Glomerular visceral epithelial cell (primary cell): ENCODE measurements around the gene CAPN10.

Experiments used
- DNase-seq: peaks from one replicate; pipeline ENCODE4 v3.0.0-alpha.2; 2016; ENCODE audit errors: extremely low spot score

CAPN10 gene

DNA sequence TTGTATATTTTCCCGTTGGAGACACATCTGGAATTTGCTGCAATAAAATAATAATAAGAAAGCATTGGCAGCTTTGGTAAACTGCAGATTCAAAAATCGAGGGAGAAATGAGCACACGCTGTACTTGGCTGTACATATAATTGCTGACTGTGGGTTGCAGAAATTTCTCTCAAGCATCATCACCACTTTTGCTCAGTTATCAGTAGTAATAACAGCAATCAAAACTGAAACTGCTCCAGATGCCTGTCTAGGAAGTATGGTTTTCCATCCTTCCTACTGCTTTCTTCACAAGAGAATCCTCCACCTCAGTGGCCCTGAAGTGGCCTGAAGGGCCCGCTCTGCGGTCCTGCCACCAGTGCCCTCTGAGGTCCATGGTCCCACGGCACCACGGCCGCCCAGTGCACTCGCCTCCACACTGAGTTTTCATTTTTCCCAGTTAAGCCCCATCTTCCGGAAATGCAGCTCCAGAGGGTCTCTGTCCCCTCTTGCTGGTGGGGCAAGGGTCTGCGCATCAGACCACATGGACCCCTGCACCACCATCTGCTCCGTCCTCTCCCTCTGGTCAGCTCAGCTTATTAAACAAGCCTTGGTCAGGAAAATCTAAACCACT, 22.5 kb upstream of the CAPN10 start:
- DNase-seq, result no peak

DNA sequence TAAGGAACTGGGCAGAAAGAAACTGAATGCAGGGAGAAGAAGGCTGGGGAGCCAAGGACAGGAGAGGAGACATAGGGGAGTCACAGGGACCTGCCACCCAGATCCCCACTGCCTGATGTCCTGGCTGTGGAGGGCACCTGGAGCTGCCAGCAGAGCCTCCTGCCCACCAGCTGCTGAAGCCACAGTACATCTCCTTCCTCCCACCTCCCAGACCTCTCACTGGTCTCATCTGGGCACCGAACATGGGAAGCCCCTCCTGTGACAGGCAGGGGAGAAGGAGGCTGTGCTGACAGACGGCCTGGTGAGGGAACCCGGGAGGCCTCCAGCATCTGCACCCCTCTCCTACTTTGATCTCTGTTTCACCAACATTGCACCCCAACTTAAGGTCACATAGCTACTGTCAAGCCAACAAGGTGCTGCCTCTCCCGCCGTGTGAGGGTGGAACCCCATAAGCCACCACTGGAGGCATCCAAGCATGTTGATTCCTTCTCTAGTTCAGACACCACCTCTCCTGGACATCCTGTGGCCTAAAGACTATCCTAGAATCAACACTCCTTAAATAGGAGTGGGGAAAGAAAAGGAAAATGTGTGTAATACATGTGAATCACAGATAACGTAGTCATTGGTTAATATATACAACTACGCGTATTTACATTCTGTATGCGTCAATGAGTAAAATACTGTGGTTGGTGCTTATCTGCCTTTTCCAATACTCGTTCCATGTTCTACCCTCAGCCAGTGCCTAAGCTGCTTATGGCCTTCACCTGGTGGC, 21.8 kb upstream of the CAPN10 start:
- DNase-seq, result no peak

DNA sequence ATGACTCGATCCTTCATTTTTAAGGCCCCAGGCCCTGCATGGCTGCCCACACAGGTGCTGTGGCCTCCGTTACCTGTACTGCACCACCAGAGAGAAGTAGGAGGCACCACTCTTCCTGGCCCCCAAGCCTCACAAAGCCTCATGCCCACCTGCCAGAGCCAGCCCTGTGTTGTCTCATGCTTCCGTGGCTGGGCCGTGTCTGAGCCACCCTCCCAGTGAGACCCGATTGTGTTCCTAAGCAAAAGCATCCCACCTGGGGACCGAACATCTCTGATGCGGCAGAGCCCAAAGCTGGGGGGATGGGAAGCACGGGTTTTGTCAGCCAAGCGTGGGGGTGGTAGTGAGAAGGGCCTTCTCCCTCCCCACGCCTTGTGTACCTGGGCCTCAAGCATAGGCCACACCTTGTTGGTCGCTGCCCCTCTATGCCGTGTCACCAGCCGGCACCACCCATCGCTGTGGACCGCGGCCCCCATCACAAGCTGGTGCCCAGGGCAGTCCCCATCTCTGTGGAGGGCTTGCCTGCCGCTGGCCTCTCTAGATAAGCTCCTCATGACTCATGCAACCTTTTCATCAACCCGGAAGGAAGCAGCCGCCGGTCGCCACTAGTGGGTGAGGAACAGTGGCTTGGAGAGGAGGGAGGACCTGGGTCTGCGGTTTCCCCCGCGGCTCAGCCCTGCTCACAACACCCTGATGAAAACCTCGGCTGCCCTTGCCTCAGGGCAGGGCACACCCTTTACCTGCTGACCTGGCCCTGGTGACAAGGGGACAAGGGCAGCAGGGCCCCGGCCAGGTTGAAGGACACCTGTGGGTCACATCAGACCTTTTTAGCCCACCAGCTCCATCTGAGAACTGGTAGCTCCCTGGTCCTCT, 21.0 kb upstream of the CAPN10 start:
- peak; percentile 98 for DNase-seq

DNA sequence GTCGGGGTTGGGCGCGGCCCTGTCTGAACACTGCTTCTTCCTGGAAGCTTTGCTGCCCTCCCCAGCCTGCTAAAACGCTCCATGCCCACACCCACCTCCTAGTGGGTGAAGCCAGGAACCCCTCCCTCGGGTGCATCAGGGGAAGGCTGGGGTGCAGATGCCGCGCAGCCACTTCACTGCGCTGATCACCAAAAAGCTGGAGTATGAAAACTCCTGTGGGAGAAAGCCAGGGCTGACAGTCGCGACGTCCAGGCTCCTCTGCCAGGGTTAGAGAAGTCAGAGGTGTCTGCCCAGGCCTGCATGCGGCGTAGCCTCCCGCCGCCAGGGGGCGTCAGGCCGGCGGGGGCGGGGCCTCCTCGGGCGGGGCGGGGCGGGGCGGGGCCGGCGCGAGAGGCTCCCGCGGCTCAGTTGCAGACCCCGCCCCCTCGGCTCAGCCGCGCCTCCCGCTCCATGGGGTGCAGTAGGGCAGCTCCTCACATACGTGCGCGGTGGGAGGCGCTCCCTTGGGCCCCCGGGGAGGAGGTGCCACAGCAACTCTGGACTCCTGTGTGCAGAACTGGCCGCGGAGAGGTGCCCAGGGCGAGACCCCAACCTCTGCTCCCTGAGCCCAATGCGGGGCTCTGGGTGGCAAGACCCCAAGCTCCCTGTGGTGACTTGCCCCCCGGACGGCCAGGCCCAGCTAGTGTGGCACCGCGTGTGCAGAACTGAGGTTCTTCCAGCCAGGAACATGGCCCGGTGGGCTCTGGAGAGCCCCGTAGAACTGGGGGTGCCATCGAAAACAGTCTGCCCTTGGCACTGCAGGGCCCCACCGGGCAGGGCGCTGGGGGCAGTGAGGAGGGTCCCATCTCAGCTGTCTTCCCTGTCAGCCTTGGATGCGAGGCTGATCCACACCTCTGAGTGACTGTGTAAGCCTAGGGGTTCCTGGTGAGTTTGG, 20.1 kb upstream of the CAPN10 start:
- peak; percentile 97 for DNase-seq

DNA sequence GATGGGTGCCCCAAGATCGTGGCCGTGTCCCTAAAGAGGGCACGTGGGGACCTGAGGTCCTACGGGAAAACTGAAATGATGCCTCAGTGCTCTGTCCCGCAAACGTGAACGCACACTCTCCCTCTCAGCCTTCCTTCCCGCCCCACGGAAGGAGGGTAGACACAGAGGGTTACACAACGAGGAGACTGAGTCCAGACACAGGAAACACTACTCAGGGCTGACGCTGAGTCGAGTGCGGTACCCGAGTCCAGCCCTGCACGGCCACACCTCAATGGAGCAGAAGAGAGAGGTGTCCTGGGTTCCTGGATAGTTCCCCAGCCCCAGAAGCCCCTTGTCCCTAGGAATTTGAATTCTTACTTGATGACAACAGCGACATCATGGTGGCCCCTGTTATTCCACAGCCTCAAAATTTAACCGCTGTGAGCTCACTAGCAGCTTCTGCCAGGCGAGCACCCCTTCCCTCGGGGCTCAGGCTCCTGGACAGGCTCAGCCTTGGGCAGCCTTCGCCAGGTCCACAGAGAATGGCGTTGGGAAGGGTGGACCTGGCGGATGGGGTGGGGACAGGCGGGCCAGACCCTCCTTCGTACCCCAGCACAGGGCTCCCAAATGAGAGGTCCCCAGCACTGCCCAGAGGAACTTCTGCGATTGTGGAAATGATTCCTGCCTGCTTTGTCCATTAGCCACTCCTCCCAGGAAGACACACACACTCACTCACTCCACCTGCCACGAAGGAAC, 19.2 kb upstream of the CAPN10 start:
- no peak for DNase-seq

DNA sequence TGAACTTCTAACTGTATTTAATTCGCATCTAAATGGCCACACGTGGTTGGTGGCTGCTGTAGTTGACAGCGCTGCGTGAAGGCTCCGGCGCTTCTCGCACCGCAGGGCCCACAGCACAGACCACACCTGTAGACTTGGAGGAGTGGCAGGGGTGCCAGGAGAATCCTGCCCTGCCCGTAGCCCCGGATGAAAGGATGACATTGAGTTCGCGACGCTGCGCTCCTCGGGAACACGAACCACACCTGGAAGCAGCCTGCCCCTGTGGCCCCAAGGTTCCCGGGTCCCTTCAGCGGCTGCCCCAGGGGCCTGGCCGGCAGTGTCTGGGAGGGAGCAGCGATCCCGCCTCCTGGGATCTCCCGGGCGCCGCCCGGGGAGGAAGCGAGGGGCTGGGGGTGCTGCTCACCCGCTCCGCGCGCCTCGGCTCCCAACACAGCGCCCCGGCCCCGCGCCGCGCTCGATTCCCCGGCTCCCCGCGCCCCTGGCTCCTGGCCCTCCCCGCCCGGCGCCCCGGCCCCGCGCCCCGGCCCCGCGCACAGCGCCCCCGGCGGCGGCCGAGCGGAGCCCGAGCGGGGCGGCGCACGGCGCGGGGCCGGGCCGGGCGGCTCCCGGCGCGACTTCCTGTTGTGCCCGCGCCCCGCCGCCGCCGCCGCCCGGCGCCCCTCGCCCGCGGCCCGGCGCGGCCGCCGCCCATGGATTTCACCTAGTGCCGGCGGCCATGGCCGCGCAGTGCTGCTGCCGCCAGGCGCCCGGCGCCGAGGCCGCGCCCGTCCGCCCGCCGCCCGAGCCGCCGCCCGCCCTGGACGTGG, 18.5 kb upstream of the CAPN10 start, which contains the start of gene RNPEPL1:
TSS of gene RNPEPL1 (plus strand) at position 613 of the 806 bp plus-strand sequence. CDS start at position 716, 103 bp downstream.
- DNase-seq, result peak; percentile 61

DNA sequence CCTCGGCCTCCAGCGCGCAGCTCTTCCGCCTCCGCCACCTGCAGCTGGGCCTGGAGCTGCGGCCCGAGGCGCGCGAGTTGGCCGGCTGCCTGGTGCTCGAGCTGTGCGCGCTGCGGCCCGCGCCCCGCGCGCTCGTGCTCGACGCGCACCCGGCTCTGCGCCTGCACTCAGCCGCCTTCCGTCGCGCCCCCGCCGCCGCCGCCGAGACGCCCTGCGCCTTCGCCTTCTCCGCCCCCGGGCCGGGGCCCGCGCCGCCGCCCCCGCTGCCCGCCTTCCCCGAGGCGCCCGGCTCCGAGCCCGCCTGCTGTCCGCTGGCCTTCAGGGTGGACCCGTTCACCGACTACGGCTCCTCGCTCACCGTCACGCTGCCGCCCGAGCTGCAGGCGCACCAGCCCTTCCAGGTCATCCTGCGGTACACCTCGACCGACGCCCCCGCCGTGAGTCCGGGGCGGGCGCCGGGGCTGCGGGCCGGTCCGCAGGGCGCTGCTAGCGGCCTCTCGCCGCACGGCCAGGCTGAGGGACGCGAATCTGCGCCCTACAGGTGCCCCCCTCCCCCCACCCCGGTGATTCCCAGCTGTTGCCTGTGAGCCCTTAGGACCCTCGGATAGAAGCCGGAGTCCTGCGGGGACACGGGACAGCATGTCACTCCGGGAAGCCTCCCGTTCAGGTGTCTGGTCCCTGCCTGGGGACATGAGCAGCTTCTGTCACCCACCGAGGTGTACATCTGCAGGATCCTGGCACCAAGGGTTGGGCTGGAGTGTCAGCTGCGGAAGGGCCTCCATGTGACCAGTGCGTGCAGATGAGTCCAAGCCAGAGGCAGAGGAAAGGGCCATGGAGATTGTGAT, 17.6 kb upstream of the CAPN10 start:
- DNase-seq, result peak; percentile 79

DNA sequence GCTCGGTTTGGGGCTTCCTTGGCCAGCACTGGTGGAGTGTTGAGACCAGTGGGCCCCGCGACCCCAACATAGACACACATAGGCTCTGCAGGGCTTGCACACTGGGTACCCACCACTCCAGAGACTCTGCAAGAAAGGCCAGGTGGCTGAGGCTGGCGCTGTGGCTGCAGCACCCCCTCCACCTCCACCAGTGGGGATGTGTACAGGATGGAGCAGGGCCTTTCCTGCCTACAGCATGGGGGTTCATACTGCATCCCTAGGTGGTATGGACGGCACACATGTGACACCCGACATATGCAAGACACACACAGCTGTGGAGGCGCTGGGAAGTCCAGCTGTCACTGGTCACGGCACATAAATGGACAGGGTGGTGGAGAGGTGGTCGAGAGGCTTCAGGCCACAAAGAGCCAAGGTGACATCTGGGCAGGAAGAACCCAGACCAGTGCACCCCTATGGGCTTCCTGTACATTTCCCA, 17.0 kb upstream of the CAPN10 start:
- DNase-seq, result no peak

DNA sequence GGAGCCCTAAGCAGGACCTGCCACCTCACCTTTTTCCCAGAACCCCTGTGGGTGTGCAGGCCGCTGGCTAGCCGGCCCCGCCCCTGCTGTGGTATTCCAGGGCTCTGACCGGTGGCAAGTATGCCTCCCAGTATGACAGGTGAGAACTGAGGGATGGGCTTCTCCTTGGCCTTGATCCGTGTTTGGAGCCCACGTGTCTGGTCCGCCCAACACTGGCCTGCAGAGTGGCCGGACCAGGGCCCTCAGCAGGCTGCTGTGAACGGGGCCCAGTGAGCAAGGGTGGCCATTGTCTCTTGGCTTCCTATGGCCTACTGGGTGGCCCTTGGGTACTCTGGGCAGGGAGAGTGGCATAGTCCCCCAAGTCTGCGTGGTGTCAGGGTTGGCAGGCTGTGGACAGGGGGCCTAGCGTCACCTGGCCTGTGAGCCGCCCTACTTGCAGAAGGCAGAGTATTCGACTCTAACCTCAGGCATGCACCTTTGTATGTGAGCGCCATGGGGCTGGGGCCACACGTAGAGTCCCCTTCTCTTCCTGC, 16.5 kb upstream of the CAPN10 start:
- no peak for DNase-seq

DNA sequence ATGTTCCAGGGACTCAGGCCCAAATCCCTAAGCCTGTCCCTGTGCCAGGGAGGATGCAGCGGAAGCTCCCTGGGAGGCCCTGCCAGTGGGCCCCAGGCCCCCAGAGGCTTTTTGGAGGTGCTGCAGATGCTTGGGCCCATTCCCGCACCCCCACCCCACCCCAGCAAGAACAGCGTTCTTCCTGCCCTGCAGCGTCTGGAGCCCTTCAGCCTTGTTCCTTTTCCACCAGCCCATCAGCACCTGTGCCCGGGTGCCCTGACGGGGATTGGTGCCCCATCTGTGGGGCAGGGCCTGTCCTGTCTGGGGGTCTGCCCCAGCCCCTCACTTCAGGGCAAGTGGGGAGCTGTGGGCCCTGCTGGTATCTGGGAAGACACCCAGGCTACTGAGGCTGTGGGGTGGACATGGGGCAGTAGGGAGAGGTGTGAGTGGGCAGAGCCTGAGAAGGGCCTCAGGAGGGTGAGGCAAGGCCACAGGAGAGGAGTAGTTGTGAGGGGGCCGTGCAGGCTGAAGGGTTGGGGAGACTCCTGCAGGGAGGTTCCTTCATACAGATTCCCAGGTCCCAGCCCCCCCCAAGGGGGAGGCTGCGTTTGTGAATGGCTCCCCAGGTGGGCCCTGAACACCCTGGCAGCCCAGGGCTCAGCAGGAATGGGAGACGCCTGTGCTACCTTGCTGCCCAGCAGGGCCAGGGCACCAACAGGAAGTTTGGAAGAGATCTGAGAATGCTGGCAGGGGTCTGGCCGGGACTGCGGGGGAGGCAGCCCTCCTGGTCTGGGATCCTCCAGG, 15.8 kb upstream of the CAPN10 start:
- no peak for DNase-seq

DNA sequence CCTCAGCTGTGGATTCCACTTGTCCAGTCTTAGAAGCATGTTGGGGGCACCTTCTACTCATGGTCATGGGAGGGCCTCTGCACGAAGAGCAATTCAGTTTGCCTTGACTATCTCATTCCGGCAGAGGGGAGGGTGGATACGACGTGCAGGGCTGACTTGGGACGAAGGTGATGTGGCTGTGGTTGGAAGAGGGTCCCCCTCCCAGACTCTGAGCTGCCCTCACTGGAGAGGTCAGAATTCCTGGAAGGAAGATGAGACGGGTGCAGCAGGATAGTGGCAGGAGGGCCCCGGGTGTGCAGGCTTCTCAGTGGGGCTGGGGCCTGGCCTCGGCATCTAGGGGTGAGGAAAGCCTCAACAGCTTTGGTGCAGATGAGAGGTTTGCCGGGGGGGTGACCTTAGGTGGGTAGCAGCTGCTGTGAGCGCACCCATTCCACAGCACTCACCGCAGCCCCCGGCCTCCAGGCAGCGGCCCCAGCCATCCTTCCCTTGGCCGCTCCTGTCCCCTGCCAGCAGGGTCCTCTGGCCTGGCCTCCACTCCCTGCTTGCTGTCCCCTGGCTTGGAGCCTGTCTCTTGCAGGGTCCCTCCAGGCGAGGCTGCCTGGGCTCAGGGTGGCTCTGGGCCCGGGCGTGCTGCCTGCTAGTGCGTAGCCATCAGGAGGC, 15.1 kb upstream of the CAPN10 start:
- no peak for DNase-seq

DNA sequence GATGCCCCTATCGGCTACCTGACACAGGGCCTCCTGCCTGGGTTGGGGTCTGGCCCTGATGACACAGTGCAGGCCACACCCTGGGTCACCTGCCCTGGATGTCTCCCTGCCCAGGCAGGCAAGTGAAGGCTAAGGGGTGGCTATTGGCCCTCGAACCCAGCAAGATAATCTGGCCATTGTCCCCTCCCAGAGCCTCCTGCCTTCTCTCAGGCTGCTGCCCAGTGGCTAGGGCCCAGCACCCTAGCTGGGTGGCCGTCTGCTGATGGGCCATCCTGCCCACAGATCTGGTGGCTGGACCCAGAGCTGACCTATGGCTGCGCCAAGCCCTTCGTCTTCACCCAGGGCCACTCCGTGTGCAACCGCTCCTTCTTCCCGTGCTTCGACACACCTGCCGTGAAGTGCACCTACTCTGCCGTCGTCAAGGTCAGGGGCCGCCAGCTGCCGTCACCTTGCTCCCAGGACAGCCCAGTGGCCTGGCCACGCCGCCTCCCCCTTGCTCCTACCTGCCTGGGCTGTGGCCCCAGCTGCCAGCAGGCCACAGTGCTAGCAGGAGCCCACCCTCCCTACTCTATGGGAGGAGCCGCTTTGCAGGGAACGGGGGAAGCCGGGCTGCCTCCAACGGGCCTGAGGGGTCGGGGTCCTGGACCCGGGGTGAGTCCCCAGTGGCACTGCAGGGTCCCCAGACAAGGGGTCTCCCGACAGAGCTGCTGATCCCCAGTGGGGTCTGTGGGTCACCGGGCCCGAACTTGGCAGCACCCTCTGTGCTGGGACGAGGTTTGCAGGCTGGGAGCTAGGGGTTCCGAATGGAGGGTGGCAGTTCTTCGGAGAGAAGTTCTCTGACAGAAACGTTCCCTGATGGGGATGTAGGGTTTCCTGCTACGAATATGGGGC, 14.1 kb upstream of the CAPN10 start:
- DNase-seq, result no peak

DNA sequence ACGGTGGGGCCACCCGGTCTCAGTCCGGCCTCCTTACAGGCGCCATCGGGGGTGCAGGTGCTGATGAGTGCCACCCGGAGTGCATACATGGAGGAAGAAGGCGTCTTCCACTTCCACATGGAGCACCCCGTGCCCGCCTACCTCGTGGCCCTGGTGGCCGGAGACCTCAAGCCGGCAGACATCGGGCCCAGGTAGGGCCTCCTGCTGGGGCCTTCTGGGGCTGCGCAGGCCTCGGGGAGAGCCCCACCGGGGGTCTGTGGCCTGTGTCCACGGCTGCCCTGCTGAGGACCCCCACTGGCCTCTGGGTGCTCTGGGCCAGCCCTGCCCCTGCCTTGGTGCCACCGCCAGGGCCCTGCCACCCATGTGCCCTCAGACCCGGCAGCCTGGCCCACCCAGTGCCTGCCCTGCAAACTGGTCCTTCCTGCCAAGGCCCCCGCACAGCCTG, 13.4 kb upstream of the CAPN10 start:
- no peak for DNase-seq

DNA sequence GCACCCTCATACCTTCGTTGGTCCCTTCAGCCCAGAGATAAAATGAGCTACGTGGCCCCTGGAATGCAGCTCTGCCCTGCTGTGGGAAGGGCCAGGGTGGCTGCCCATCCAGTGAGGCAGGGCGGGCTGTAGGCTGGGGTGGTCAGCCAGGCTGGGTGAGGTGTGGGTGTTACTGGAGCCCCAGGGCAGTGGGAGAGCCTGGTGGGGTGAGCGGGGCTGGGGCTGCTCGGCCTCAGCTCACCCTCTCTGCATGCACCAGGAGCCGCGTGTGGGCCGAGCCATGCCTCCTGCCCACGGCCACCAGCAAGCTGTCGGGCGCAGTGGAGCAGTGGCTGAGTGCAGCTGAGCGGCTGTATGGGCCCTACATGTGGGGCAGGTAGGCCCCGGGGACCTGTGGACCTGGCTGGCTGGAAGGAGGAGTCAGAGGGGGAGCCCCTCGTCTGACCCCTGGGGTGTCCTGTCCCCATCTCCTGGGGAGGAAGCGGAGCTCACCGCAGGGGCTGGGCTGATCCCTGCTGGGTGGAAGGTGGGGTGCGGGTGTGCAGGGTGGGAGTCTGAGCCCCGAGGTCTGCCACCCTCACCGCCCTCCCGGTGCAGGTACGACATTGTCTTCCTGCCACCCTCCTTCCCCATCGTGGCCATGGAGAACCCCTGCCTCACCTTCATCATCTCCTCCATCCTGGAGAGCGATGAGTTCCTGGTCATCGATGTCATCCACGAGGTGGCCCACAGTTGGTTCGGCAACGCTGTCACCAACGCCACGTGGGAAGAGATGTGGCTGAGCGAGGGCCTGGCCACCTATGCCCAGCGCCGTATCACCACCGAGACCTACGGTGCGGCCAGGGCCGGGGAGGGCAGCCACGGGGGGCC, 12.8 kb upstream of the CAPN10 start:
- no peak for DNase-seq
